CD4-positive, alpha-beta T cell treated with Interleukin-17A for 1 hour (primary cell): ENCODE results near the gene DNAJB8.

Experiments used
- DNase-seq: peaks from one replicate; pipeline ENCODE4 v3.0.0-alpha.2; 2020

Gene DNAJB8

GRCh38 chr3:128482666-128483656 lies 16.3 kb upstream of the DNAJB8 start:
- DNase-seq, result no peak

- DNase-seq, result no peak
These were observed 15.5 kb upstream of the DNAJB8 start for GRCh38 chr3:128482175-128482574.

GRCh38 chr3:128481438-128481942 lies 14.8 kb upstream of the DNAJB8 start:
- no peak for DNase-seq

GRCh38 chr3:128480717-128481437 lies 14.2 kb upstream of the DNAJB8 start:
- no peak for DNase-seq

- DNase-seq, result no peak
These were observed 13.6 kb upstream of the DNAJB8 start for GRCh38 chr3:128480278-128480677.

- DNase-seq, result no peak
These were observed 12.9 kb upstream of the DNAJB8 start for GRCh38 chr3:128479558-128480086.

GRCh38 chr3:128478576-128479506 lies 12.2 kb upstream of the DNAJB8 start:
- no peak for DNase-seq

GRCh38 chr3:128476659-128477058 lies 10.0 kb upstream of the DNAJB8 start:
- DNase-seq, result no peak

GRCh38 chr3:128475355-128475754 lies 8.7 kb upstream of the DNAJB8 start:
- no peak for DNase-seq

GRCh38 chr3:128473737-128474136 lies 7.0 kb upstream of the DNAJB8 start:
- no peak for DNase-seq

- DNase-seq, result no peak
These were observed 6.5 kb upstream of the DNAJB8 start for GRCh38 chr3:128473180-128473519.

GRCh38 chr3:128472449-128473179 lies 5.9 kb upstream of the DNAJB8 start:
- no peak for DNase-seq

- DNase-seq, result no peak
These were observed 5.0 kb upstream of the DNAJB8 start for GRCh38 chr3:128471720-128472119.

GRCh38 chr3:128471110-128471509 lies 4.4 kb upstream of the DNAJB8 start:
- DNase-seq, result no peak

GRCh38 chr3:128470134-128470899 lies 3.6 kb upstream of the DNAJB8 start:
- no peak for DNase-seq

GRCh38 chr3:128469556-128469955 lies 2.9 kb upstream of the DNAJB8 start:
- DNase-seq, result no peak

- DNase-seq, result no peak
These were observed 2.3 kb upstream of the DNAJB8 start for GRCh38 chr3:128468791-128469527.

- no peak for DNase-seq
These were observed 1.6 kb upstream of the DNAJB8 start for GRCh38 chr3:128468285-128468790.

- DNase-seq, result no peak
These were observed 2.0 kb downstream of the DNAJB8 start for GRCh38 chr3:128464702-128465101.

- DNase-seq, result no peak
These were observed 2.5 kb downstream of the DNAJB8 start for GRCh38 chr3:128464188-128464587.
